Trophoblast cell (in vitro differentiated cells and primary cell): Measurements from ENCODE around the gene CUL2.

ENCODE experiments used
- DNase-seq, 2 donors: peaks; one replicate each; pipeline ENCODE4 v3.0.0-alpha.2; 2016
- H2AFZ ChIP-seq: 2 replicates; pipeline ENCODE4 v1.6.1; 2013; ENCODE audit warnings: low read length, moderate library complexity, mild to moderate bottlenecking; ENCODE audit not compliant: insufficient read depth, poor library complexity
- H2AK5ac ChIP-seq: 2 replicates; pipeline ENCODE4 v1.6.1; 2013; ENCODE audit warnings: mild to moderate bottlenecking, low read length
- H2BK120ac ChIP-seq: 2 replicates; pipeline ENCODE4 v1.6.1; 2013; ENCODE audit warnings: low read length, mild to moderate bottlenecking, moderate library complexity; ENCODE audit not compliant: insufficient read depth, poor library complexity
- H2BK12ac ChIP-seq: 2 replicates; pipeline ENCODE4 v1.6.1; 2013; ENCODE audit warnings: mild to moderate bottlenecking, low read length, moderate library complexity
- H2BK5ac ChIP-seq: 2 replicates; pipeline ENCODE4 v1.6.1; 2013; ENCODE audit warnings: low read length, low read depth, moderate library complexity, mild to moderate bottlenecking; ENCODE audit not compliant: poor library complexity
- H3K14ac ChIP-seq: 2 replicates; pipeline ENCODE4 v1.6.1; 2013; ENCODE audit warnings: mild to moderate bottlenecking, low read length
- H3K18ac ChIP-seq: 2 replicates; pipeline ENCODE4 v1.6.1; 2013; ENCODE audit warnings: mild to moderate bottlenecking, low read length
- H3K23ac ChIP-seq: 2 replicates; pipeline ENCODE4 v1.6.1; 2013; ENCODE audit warnings: low read length
- H3K27ac ChIP-seq: 2 replicates; pipeline ENCODE4 v1.5.1; 2013; ENCODE audit warnings: low read depth, mild to moderate bottlenecking, inconsistent platforms, low read length, moderate library complexity
- H3K27me3 ChIP-seq: 2 replicates; pipeline ENCODE4 v1.6.1; 2013; ENCODE audit warnings: inconsistent platforms, mild to moderate bottlenecking, low read length, moderate library complexity; ENCODE audit not compliant: insufficient read depth
- H3K36me3 ChIP-seq, 2 experiments: 1 replicate in 1 of 2; 2 replicates in 1 of 2; pipeline ENCODE4 v1.6.1; 2013; ENCODE audit warnings: low read length in 2 of 2, mild to moderate bottlenecking in 2 of 2, moderate library complexity in 1 of 2; ENCODE audit not compliant: insufficient read depth in 2 of 2, control insufficient read depth in 1 of 2
- H3K4ac ChIP-seq: 2 replicates; pipeline ENCODE4 v1.6.1; 2013; ENCODE audit warnings: low read depth, mild to moderate bottlenecking, low read length, moderate library complexity
- H3K4me1 ChIP-seq, 2 experiments: 1 replicate in 1 of 2; 2 replicates in 1 of 2; pipeline ENCODE4 v1.6.1; 2013; ENCODE audit warnings: low read length in 2 of 2, mild to moderate bottlenecking in 2 of 2, moderate library complexity in 1 of 2; ENCODE audit not compliant: insufficient read depth in 2 of 2, control insufficient read depth in 1 of 2
- H3K4me2 ChIP-seq: 2 replicates; pipeline ENCODE4 v1.6.1; 2013; ENCODE audit warnings: inconsistent platforms, mild to moderate bottlenecking, low read length, moderate library complexity
- H3K4me3 ChIP-seq: 2 replicates; pipeline ENCODE4 v1.5.1; 2013; ENCODE audit warnings: mild to moderate bottlenecking, low read depth, low read length, inconsistent platforms
- H3K79me1 ChIP-seq: one replicate; pipeline ENCODE4 v1.6.1; 2013; ENCODE audit warnings: low read length
- H3K79me2 ChIP-seq: 2 replicates; pipeline ENCODE4 v1.6.1; 2013; ENCODE audit warnings: low read length, mild to moderate bottlenecking; ENCODE audit not compliant: control insufficient read depth, insufficient read depth, poor library complexity
- H3K9ac ChIP-seq: 2 replicates; pipeline ENCODE4 v1.6.1; 2013; ENCODE audit warnings: mild to moderate bottlenecking, low read length
- H3K9me3 ChIP-seq: 2 replicates; pipeline ENCODE4 v1.6.1; 2013; ENCODE audit warnings: low read depth, mild to moderate bottlenecking, control low read depth, inconsistent platforms, low read length; ENCODE audit not compliant: insufficient read depth
- H4K12ac ChIP-seq: 2 replicates; pipeline ENCODE4 v1.6.1; 2013; ENCODE audit warnings: low read depth, mild to moderate bottlenecking, low read length, moderate library complexity
- H4K8ac ChIP-seq: 2 replicates; pipeline ENCODE4 v1.6.1; 2013; ENCODE audit warnings: low read depth, mild to moderate bottlenecking, low read length, moderate library complexity
- H4K91ac ChIP-seq: one replicate; pipeline ENCODE4 v1.6.1; 2013; ENCODE audit warnings: low read depth, mild to moderate bottlenecking, low read length, moderate library complexity
- WGBS: extraction: QIAGEN DNeasy Blood & Tissue Kit; methylation state at CpG from one replicate; pipeline ENCODE4 v1.1.7; 2013; ENCODE audit warnings: missing lambda C conversion rate; ENCODE audit not compliant: insufficient read length, insufficient coverage; ENCODE audit errors: extremely low coverage; 5-methylcytosine and 5-hydroxymethylcytosine counted together

The CUL2 gene

GRCh38 chr10:35092851-35093250, 2.7 kb upstream of the CUL2 start:
- Histone ChIP-seq H3K9ac (no peak overlapping the region), H3K4me1 (no peaks in the 10 kb centered on the region), H3K18ac (no peak overlapping the region), H3K4ac (no peak overlapping the region), H3K4me2 (no peak overlapping the region), H3K23ac (no peak overlapping the region), H3K36me3 (no peaks in the 10 kb centered on the region), H3K14ac (no peak overlapping the region), H4K12ac (no peak overlapping the region), H2BK5ac (no peak overlapping the region), H3K9me3 (peaks cover 3% of the 10 kb centered on the region), H3K27ac (no peak overlapping the region), H4K91ac (no peak overlapping the region), H2BK120ac (no peak overlapping the region), H2AK5ac (no peak overlapping the region), H4K8ac (no peak overlapping the region), H3K79me1 (peaks cover 10% of the 10 kb centered on the region), H3K79me2 (peaks cover 8% of the 10 kb centered on the region), H2AFZ (no peak overlapping the region), H3K4me3 (no peak overlapping the region), H3K27me3 (no peaks in the 10 kb centered on the region), H2BK12ac (no peak overlapping the region)
- DNase-seq = peak; percentile 26 to 61
- WGBS = no CpG with 5 or more reads among the region's 1 CpG

- Histone ChIP-seq H2BK120ac (peak overlapping the region; percentile 68), H3K23ac (no peak overlapping the region), H2BK5ac (peak overlapping the region; percentile 14), H2AK5ac (no peak overlapping the region), H3K36me3 (peaks cover 0 to 2% of the 10 kb centered on the region in 2 experiments), H3K79me2 (peaks cover 8% of the 10 kb centered on the region), H3K4ac (no peak overlapping the region), H2AFZ (no peak overlapping the region), H3K27ac (peak overlapping the region; percentile 28), H3K9ac (no peak overlapping the region), H3K79me1 (peaks cover 10% of the 10 kb centered on the region), H3K4me3 (no peak overlapping the region), H4K91ac (peak overlapping the region; percentile 70), H3K14ac (no peak overlapping the region), H2BK12ac (peak overlapping the region; percentile 63), H3K9me3 (peaks cover 3% of the 10 kb centered on the region), H3K4me2 (no peak overlapping the region), H4K8ac (peak overlapping the region; percentile 35), H3K4me1 (no peaks in the 10 kb centered on the region), H3K18ac (peak overlapping the region; percentile 57), H4K12ac (no peak overlapping the region), H3K27me3 (no peaks in the 10 kb centered on the region)
- no CpG with 5 or more reads among the region's 11 CpGs for WGBS
- peak in 1 of 2 donors; percentile 74 for DNase-seq
Measured at GRCh38 chr10:35091994-35092790, 2.1 kb upstream of the CUL2 start.

GRCh38 chr10:35089611-35090161, 455 bp downstream of the CUL2 start:
- peak overlapping the region; percentile 64 for H3K4ac ChIP-seq
- H2AK5ac ChIP-seq = no peak overlapping the region
- peak overlapping the region; percentile 59 for H4K12ac ChIP-seq
- peak overlapping the region; percentile 84 for H3K14ac ChIP-seq
- H3K9me3 ChIP-seq = peaks cover 3% of the 10 kb centered on the region
- peaks cover 8% of the 10 kb centered on the region for H3K79me2 ChIP-seq
- peak overlapping the region; percentile 80 for H3K4me2 ChIP-seq
- H2BK12ac ChIP-seq = no peak overlapping the region
- H3K9ac ChIP-seq = peak overlapping the region; percentile 89
- H3K4me1 ChIP-seq = no peaks in the 10 kb centered on the region
- peak overlapping the region; percentile 79 for H2AFZ ChIP-seq
- H3K4me3 ChIP-seq = peak overlapping the region; percentile 91
- no CpG with 5 or more reads among the region's 27 CpGs for WGBS
- H3K27me3 ChIP-seq = no peaks in the 10 kb centered on the region
- H3K79me1 ChIP-seq = peaks cover 10% of the 10 kb centered on the region
- H3K23ac ChIP-seq = no peak overlapping the region
- H3K36me3 ChIP-seq = peaks cover 0 to 2% of the 10 kb centered on the region in 2 experiments
- peak overlapping the region; percentile 86 for H4K8ac ChIP-seq
- H2BK5ac ChIP-seq = no peak overlapping the region
- H2BK120ac ChIP-seq = peak overlapping the region; percentile 95
- H4K91ac ChIP-seq = peak overlapping the region; percentile 96
- H3K18ac ChIP-seq = peak overlapping the region; percentile 91
- peak overlapping the region; percentile 87 for H3K27ac ChIP-seq
- peak in 1 of 2 donors; percentile 7 for DNase-seq

- Histone ChIP-seq H3K27ac (no peak overlapping the region), H3K9me3 (no peaks in the 10 kb centered on the region), H4K8ac (no peak overlapping the region), H2BK12ac (no peak overlapping the region), H3K18ac (no peak overlapping the region), H4K91ac (no peak overlapping the region), H3K4ac (no peak overlapping the region), H3K27me3 (no peaks in the 10 kb centered on the region), H3K9ac (no peak overlapping the region), H3K4me2 (no peak overlapping the region), H3K23ac (no peak overlapping the region), H2AK5ac (no peak overlapping the region), H4K12ac (no peak overlapping the region), H3K79me1 (no peaks in the 10 kb centered on the region), H3K36me3 (peaks cover 2 to 5% of the 10 kb centered on the region in 2 experiments), H3K14ac (no peak overlapping the region), H3K4me1 (peaks cover 0 to 2% of the 10 kb centered on the region in 2 experiments), H3K79me2 (no peaks in the 10 kb centered on the region), H2BK5ac (no peak overlapping the region), H3K4me3 (no peak overlapping the region), H2AFZ (no peak overlapping the region), H2BK120ac (no peak overlapping the region)
- no peak for DNase-seq
- no CpG with 5 or more reads among the region's 1 CpG for WGBS
Measured at GRCh38 chr10:35083242-35083641, 6.9 kb downstream of the CUL2 start.
